ENCODE measurements around the gene ZNF619. TPM values are rescaled to one million over a fixed set of nuclear protein-coding genes. Genes with fewer than 3 reads are reported as not detected.

Gene ZNF619
- total and polyA plus RNA-seq, 8 donors, result 6.4 to 8.7 (median 7.3) TPM

DNA sequence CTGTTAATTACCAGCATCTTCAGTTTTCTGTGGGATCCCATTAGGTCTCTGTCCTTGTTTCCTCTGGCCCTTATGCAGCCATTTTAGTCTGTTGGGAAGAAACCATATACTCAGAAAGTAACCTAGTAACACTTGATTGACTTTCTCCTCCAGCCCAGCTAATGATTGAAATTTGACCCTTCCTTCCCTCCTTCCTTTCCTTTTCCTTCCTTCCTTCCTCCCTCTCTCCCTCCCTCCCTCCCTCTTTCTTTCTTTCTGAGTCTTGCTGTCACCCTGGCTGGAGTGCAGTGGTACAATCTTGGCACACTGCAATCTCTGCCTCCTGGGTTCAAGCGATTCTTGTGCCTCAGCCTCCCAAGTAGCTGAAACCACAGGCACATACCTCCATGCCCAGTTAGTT lies 23.0 kb downstream of the ZNF619 start:
- peaks cover 0 to 5% of the 10 kb centered on the region in 2 donors for H3K4me1 ChIP-seq
- intact Hi-C loops (cut with DNase I), result no loop called here
- ATAC-seq, result no peak
- TF ChIP-seq, protein P1, sequence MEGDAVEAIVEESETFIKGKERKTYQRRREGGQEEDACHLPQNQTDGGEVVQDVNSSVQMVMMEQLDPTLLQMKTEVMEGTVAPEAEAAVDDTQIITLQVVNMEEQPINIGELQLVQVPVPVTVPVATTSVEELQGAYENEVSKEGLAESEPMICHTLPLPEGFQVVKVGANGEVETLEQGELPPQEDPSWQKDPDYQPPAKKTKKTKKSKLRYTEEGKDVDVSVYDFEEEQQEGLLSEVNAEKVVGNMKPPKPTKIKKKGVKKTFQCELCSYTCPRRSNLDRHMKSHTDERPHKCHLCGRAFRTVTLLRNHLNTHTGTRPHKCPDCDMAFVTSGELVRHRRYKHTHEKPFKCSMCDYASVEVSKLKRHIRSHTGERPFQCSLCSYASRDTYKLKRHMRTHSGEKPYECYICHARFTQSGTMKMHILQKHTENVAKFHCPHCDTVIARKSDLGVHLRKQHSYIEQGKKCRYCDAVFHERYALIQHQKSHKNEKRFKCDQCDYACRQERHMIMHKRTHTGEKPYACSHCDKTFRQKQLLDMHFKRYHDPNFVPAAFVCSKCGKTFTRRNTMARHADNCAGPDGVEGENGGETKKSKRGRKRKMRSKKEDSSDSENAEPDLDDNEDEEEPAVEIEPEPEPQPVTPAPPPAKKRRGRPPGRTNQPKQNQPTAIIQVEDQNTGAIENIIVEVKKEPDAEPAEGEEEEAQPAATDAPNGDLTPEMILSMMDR (IDR thresholded peaks at IDR 0.05), result no peak
- no peak overlapping the region for H3K4me3 ChIP-seq
- H3K9me3 ChIP-seq, result no peaks in the 10 kb centered on the region
- DNase-seq, result no peak
- H3K27ac ChIP-seq, result no peak overlapping the region
- no peaks in the 10 kb centered on the region for H3K36me3 ChIP-seq
- no peaks in the 10 kb centered on the region for H3K27me3 ChIP-seq

DNA sequence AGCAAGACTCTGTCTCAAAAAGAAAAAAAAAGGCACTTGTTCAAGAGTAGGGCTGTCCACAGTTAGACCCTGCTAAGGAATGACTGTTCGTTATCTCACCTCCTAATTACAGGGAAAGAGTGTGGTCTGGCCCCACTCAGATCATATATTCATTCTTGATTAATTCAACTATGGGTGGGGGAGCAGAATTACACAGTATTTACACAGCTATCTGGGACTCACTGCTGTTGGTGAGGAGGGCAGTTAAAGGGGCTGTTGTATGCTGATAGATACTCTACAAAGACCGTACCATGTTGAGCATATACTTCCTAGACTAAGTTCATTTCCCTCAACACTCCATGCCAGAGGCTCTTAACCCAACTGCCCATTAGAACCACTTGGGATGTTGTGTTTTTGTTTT lies 25.1 kb downstream of the ZNF619 start:
- intact Hi-C loops (cut with DNase I), result no loop called here
- Histone ChIP-seq H3K9me3 (no peaks in the 10 kb centered on the region), H3K27ac (no peak overlapping the region), H3K4me3 (no peak overlapping the region), H3K36me3 (no peaks in the 10 kb centered on the region), H3K4me1 (peaks cover 0 to 19% of the 10 kb centered on the region in 2 donors), H3K27me3 (no peaks in the 10 kb centered on the region)
- no peak for DNase-seq
- ATAC-seq, result no peak
- TF ChIP-seq, protein P1 (IDR thresholded peaks at IDR 0.05), result no peak

DNA sequence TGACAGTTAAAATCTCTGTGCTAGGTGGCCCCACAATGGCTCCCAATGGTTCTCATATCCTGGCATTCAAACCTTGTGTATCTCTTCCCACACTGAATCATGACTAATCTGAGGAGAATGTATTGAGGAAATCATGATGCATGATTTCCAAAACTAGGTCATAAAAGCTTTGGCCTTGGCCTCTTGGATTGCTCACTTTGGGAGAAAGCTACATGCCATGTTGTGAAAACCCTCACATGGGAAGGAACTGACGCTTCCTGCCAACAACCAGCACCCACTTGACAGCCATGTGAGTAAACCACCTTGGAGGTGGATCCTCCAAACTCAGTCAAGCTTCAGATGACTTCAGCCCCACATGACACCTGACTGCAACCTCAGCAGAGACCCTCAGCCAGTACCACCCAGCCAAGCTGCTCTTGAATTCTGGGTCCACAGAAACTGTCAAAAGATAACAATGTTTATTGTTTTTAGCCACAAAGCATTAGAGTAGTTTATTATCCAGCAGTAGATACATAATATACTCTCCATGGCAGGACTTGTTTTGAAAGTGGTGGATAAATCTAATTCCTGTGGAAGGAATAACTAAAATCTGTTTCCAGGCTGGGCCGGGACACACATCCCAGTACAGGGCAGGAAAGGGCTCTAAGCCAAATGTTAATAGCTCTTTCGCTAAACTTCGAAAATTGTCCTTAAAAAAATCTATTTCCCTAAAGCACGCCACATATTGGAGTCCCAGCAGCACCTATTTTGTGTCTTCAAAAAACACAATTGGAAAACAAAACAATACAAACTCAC lies 27.9 kb downstream of the ZNF619 start:
- peak; percentile 31 for ATAC-seq
- Histone ChIP-seq H3K27me3 (no peaks in the 10 kb centered on the region), H3K27ac (peak overlapping the region; percentile 40 to 78), H3K9me3 (no peaks in the 10 kb centered on the region), H3K4me1 (peaks cover 0 to 20% of the 10 kb centered on the region in 2 donors), H3K36me3 (no peaks in the 10 kb centered on the region), H3K4me3 (peak overlapping the region in 1 of 2 donors; percentile 56)
- no peak for DNase-seq
- TF ChIP-seq, protein P1 (IDR thresholded peaks at IDR 0.05), result no peak
- intact Hi-C loops (cut with DNase I), result no loop called here

DNA sequence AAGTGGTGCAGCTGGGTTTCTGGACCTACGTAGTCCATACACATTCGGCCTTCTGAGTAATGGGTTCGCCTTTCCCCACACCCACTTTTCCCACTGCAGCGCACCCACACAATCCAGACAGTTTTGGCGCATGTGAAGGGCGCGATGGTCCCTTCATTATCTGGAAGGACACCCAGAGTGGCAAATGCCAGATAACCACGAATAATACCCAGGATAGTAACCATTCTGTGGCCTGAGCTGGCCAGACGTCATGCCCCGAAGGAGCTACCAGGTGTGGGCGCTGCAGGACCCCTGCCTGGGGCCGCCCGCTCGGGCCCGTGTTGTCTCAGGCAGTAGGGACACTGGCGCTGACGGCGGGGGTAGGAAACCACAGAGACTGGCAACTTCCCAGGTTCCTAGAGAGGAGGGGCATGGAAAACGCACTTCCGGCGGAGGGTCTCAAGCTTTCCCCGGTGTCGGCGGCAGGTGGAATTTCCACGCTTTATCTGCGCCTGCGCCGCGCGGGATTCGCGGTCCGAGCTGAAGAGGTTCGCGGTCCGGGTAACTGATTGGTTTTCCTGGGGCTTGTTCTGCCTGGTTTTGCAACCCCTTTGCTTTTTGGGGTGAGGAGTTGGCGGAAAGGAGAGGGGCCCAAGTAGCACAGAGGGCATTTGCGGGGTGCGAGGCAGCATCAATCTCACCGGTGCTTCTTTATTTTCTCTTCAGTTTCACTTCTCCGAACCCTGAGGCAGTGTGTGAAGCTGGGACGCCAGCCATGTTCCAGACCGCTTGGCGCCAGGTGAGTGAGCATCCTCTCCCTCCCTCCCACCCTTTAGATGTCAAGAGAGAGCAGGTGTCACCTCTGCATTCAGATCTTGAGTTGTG lies 28.9 kb downstream of the ZNF619 start, which contains the start of gene ZNF620:
ZNF620 (plus strand) TSS at position 441 of the 864 bp plus-strand sequence; CDS start at position 755, 314 bp downstream.
- peaks cover 0 to 20% of the 10 kb centered on the region in 2 donors for H3K4me1 ChIP-seq
- peak within 1 kb of the TSS; percentile 72 to 78 for H3K27ac ChIP-seq
- intact Hi-C loops (cut with DNase I), result no loop called here
- no peaks in the 10 kb centered on the region for H3K27me3 ChIP-seq
- H3K4me3 ChIP-seq, result peak within 1 kb of the TSS; percentile 49 to 56
- peaks cover 0 to 4% of the 10 kb centered on the region in 2 donors for H3K36me3 ChIP-seq
- no peaks in the 10 kb centered on the region for H3K9me3 ChIP-seq
- DNase-seq, result peak; percentile 59 to 89 (median 80)
- TF ChIP-seq, protein P1 (IDR thresholded peaks at IDR 0.05), result no peak
- peak; percentile 93 for ATAC-seq
